ENCODE results near the gene ARHGAP12.

DNA sequence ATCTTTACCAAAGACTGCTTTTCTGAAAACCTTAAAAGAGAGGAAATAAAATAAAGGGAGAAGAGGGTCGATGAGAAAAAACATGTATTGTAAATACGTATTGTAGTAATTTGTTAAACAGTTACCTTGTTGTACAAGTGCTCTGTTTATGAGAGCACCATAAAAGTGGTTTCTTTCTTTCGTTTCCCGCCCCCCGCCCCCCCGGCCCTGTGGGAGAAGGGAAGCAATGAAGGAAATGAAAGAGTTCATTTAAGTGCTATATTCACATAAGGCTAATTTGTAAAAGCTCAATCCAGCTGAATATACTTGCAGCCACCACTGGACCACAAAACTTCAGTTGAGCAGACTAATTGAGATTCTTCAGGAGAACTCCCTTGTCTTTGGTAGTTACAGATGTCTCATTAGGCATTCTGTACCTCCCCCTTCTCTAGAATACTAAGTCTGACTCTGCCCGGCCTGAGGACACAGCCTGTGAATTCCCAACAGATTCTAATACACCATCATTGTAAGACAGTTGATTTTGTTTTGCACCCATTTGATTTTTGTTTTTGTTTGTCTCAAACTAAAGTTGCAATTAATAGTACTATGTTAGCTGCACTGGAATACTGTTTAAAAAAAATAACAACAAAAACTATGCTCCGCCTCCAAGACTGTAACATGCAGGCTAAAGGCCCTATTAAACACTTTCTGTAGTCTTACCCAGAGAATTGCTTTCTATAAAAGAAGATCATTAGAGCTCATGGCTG lies 124.9 kb downstream of the ARHGAP12 start:
- no peak for TF ChIP-seq CTCF (IDR thresholded peaks at IDR 0.05)
- no peak for TF ChIP-seq POLR2A (IDR thresholded peaks at IDR 0.05)
